GM10266 (cell line): ENCODE results near the gene ZBTB7C.

Source experiments
- DNase-seq: peaks from one replicate; pipeline ENCODE4 v3.0.0; 2012; ENCODE audit errors: extremely low spot score
- TF ChIP-seq, protein P1 (sequence below): IDR thresholded peaks from 2 replicates; pipeline ENCODE4 v1.5.1; 2012; ENCODE audit warnings: mild to moderate bottlenecking, low read depth; ENCODE audit not compliant: control insufficient read depth, insufficient read depth; ENCODE audit errors: missing control alignments

Gene ZBTB7C

DNA sequence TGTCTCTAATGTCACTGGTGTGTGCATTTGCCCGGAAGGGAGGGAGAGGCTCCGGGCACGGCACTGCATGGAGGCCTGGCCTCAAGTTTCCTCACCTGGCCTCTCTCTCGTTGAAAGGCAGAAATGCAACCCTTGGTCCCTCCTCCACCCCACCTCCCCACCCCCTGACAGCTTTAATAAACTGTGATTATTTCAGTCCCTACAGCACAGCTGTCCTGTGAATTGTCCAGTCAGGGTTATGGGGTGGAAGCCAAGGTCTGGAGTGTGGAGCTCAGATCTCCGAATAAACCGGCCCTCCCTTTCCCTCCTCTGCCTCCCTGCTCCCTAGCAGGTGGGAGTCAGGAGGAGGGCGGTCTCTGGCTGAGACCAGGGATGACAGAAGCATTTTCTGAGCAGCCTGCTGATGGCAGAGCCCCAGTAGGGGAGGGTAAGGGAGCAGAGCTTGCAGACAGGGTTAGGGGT is 279.5 kb downstream of the ZBTB7C start:
- no peak for DNase-seq
- TF ChIP-seq, protein P1, sequence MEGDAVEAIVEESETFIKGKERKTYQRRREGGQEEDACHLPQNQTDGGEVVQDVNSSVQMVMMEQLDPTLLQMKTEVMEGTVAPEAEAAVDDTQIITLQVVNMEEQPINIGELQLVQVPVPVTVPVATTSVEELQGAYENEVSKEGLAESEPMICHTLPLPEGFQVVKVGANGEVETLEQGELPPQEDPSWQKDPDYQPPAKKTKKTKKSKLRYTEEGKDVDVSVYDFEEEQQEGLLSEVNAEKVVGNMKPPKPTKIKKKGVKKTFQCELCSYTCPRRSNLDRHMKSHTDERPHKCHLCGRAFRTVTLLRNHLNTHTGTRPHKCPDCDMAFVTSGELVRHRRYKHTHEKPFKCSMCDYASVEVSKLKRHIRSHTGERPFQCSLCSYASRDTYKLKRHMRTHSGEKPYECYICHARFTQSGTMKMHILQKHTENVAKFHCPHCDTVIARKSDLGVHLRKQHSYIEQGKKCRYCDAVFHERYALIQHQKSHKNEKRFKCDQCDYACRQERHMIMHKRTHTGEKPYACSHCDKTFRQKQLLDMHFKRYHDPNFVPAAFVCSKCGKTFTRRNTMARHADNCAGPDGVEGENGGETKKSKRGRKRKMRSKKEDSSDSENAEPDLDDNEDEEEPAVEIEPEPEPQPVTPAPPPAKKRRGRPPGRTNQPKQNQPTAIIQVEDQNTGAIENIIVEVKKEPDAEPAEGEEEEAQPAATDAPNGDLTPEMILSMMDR: no peak

DNA sequence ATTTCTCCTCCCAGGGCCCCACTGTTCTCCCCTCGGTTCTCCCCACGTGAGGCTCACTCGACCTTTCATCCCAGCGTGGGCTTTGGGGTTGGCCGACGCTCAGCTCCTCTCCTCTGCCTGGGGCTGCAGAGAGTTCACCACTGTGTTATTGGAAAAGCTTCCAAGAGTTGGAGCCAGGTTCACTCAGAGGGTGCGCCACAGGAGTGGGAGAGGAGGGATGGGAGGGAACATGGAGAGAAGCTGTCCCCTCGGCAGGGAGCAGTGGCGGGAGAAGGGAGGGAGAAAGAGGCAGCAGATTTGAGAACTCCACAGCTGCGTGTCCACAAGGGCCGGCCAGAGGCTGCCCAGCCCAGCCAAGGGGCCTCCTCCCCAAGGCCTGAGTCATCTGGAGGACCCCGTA is 281.6 kb downstream of the ZBTB7C start:
- TF ChIP-seq, protein P1: no peak
- DNase-seq: no peak

DNA sequence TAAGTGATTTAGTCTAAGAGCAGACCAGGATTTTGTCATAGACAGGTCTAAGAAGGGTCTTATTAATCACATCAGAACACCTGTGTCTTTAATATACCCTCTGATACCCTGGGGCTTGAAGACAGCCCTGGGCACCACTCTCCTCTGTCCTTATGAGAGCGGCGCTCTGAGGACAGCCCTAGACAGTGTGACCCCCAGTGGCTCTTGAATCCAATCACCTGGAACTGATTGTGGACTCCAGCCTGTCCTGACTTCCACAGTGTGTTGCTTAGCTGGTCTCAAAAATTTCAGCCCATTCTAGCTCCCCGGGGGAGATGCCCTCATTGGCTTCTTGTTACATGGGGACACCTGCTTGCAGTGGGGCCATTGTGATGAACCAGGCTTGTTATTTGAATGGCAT is 282.9 kb downstream of the ZBTB7C start:
- no peak for DNase-seq
- TF ChIP-seq, protein P1: no peak

DNA sequence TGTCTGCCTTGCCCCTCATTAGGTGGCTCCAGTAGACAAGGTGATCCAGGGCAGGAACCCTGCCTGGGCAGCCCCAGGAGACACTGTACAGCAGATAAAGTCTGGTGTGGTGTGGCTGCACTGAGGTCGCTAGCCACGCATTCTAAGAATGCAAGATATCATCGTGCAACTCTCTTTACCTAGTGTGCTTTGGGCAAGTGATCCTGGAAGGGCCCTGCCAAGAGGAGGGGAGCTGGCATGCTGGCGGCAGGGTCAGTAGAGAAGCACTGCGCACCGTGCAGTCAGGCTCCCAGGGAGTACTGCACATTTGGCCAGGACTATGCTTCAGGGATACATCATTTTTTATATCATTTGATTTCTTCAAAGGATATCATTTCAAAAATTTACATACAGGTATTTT is 283.5 kb downstream of the ZBTB7C start:
- TF ChIP-seq, protein P1: no peak
- DNase-seq: no peak

DNA sequence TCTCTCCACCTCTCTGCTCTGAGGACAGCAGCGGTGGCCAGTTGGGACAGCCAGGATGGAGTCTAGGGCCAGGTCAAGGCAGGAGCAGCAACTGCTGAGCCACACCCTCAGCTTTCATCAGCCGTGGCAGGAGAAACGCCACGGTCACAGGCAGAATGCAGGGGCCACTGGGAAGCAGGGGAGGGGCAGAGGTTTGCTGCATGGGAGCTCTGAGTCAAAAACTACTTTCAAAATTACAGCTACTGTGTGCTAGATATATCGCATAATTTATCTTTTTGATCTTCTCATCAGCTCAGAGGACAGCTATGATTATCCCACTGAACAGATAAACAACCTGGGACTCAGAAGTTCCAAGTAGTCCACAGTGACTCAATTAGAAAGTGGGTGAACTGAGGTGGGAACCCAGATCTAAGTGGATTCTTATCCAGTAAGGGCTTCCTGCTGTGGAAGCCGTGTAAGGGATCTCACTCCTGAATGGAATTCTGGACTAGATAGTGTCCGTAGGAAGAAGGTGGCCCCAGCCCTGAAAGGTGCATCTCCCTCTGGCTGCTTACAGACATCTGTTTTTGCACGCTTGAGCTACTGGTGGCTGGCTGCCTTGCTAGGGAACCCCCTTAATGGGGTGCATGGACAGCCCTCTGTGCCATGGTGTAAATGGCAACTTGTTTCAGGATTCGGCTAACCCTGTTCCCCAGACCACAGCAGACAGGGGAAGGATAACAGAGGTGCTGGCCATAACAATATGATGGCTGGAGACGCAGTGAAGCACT is 284.1 kb downstream of the ZBTB7C start:
- no peak for DNase-seq
- TF ChIP-seq, protein P1: no peak

DNA sequence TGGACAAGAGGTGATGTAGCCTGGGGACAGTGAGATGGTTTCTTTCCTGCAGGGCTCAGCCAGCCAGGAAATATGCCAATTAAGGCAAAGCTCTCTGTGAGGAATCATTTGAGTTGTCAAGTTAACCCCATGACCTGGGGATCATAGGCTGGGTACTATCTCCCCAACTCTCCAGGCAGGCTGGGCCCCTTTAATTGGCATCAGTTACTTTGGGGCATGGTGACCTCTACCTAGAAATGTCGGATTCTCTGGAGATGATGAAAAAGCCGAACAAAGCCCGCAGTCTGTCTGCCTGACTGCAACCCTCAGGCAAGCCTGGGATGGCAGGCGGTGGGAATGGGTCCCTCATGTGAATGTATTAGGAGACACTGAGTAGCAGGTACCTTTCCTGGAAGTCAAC is 285.2 kb downstream of the ZBTB7C start:
- no peak for DNase-seq
- TF ChIP-seq, protein P1: no peak

DNA sequence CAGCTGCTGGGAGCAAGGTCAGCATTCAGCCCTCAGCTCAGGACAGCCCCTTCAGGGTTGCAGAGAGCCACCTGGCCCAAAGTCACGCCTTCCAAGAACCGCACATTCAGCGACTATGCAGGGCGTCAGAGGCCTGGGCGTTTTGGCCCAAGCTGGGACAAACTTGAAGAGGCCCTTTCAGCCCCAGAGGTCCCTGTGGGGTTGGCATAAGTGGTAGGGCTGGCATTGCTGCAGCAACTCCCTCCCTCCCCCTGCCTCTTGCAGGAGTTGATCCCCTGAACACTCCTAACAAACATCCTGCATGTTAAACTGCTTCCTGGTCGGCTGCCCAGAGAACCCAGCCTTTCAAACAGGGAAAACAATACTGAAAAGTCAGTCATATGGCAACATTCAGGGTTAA is 285.9 kb downstream of the ZBTB7C start:
- TF ChIP-seq, protein P1: no peak

More for the DNA sequence above, 285.9 kb downstream of the ZBTB7C start:
- DNase-seq: no peak
